NCI-H2107 (cell line): ENCODE results near the gene ZNF221.

Source experiments
- DNase-seq: peaks from one replicate; lab custom pipeline; 2025; lab: John Stamatoyannopoulos, UW

Gene ZNF221

GRCh38 chr19:43957891-43958290 is 6.9 kb downstream of the ZNF221 start:
- no peak for DNase-seq

- DNase-seq: no peak
Observed at GRCh38 chr19:43960411-43960810, 9.4 kb downstream of the ZNF221 start.

- no peak for DNase-seq
Observed at GRCh38 chr19:43966079-43966694, 15.2 kb downstream of the ZNF221 start.

GRCh38 chr19:43976732-43977131 is 25.7 kb downstream of the ZNF221 start:
- no peak for DNase-seq

- DNase-seq: no peak
Observed at GRCh38 chr19:43983544-43983911, 32.5 kb downstream of the ZNF221 start.

GRCh38 chr19:43983912-43984686 is 33.1 kb downstream of the ZNF221 start, which contains the start of gene ZNF155:
Gene ZNF155, plus strand, starts transcription at chr19:43984188. Its CDS starts 4,356 bp downstream, at chr19:43988544.
- DNase-seq: peak; percentile 66

GRCh38 chr19:43984687-43985000 is 33.6 kb downstream of the ZNF221 start:
- DNase-seq: no peak

- DNase-seq: no peak
Observed at GRCh38 chr19:43997631-43998290, 46.7 kb downstream of the ZNF221 start.

GRCh38 chr19:44002212-44002565 is 51.2 kb downstream of the ZNF221 start:
- DNase-seq: no peak

- DNase-seq: peak; percentile 87
Observed at GRCh38 chr19:44002566-44003460, 51.8 kb downstream of the ZNF221 start, which contains the start of gene ZNF230. Gene ZNF230, plus strand, starts transcription at chr19:44002957. Its CDS starts 4,122 bp downstream, at chr19:44007079.

GRCh38 chr19:44003461-44004009 is 52.5 kb downstream of the ZNF221 start:
- DNase-seq: no peak

GRCh38 chr19:44005973-44006372 is 54.9 kb downstream of the ZNF221 start:
- no peak for DNase-seq

- no peak for DNase-seq
Observed at GRCh38 chr19:44007473-44007872, 56.4 kb downstream of the ZNF221 start.

- DNase-seq: no peak
Observed at GRCh38 chr19:44010468-44010867, 59.4 kb downstream of the ZNF221 start.
